HepG2 (cell line): ENCODE data around the gene ST8SIA3. TPM values are rescaled to one million over a fixed set of nuclear protein-coding genes. Genes with fewer than 3 reads are reported as not detected.

ENCODE experiments used
- CBX1 ChIP-seq: IDR thresholded peaks from one replicate; pipeline ENCODE4 v1.6.1; 2016; ENCODE audit warnings: antibody characterized with exemption, low read depth
- GATAD2A ChIP-seq: IDR thresholded peaks from 2 replicates; pipeline ENCODE4 v1.6.1; 2016
- ISX ChIP-seq: sonication (generic); formaldehyde crosslinking; conservative IDR thresholded peaks from 2 replicates; pipeline ENCODE4 v1.5.0; 2020; ENCODE audit warnings: missing genetic modification reagents
- NFE2 ChIP-seq: sonication (generic); formaldehyde crosslinking; IDR thresholded peaks from 2 replicates; pipeline ENCODE4 v1.4.0; 2020; ENCODE audit warnings: missing genetic modification reagents
- RBFOX2 ChIP-seq: fragments of 200-400 bp; formaldehyde crosslinking; IDR thresholded peaks from 2 replicates; pipeline ENCODE4 v1.6.1; 2017; ENCODE audit warnings: low read depth, mild to moderate bottlenecking, low read length
- SIN3B ChIP-seq: fragments of 150-350 bp; IDR thresholded peaks from 2 replicates; pipeline ENCODE4 v1.6.1; 2014; ENCODE audit warnings: low read length
- SOX6 ChIP-seq, 2 experiments: fragments of 450-650 bp in 1 of 2; sonication (generic) in 1 of 2; formaldehyde crosslinking in 1 of 2; IDR thresholded peaks; 2 replicates each; pipeline versions ENCODE4 v1.4.0 to v1.6.1; 2017 to 2020; ENCODE audit warnings: antibody characterized with exemption in 1 of 2, mild to moderate bottlenecking in 1 of 2, missing genetic modification reagents in 1 of 2
- TBL1XR1 ChIP-seq: fragments of 150-350 bp; IDR thresholded peaks from 2 replicates; pipeline ENCODE4 v1.6.1; 2014; ENCODE audit warnings: borderline replicate concordance, low read length; ENCODE audit not compliant: partially characterized antibody
- TEAD3 ChIP-seq: optimal IDR thresholded peaks from 2 replicates; pipeline ENCODE3; 2016; ENCODE audit warnings: borderline replicate concordance
- ZNF160 ChIP-seq: sonication (generic); formaldehyde crosslinking; IDR thresholded peaks from 2 replicates; pipeline ENCODE4 v1.8.0; 2022; ENCODE audit warnings: mild to moderate bottlenecking, inconsistent platforms, missing genetic modification reagents
- ZNF839 ChIP-seq: sonication (generic); formaldehyde crosslinking; IDR thresholded peaks from 2 replicates; pipeline ENCODE4 v1.4.0; 2020; ENCODE audit warnings: missing genetic modification reagents, mild to moderate bottlenecking, borderline replicate concordance
- polyA plus RNA-seq, 8 experiments: library from polyadenylated mRNA; depleted of rRNA in 3 of 8; stranded (reverse) in 7 of 8; unstranded in 1 of 8; fragments of >200 nt; fragmentation: Illumina TruSeq in 4 of 8; extraction: Trizol in 4 of 8; gene quantifications; 2 replicates each; pipeline versions ENCODE4 v1.2.1 to v1.2.3, GENCODE V29; 2011 to 2016; ENCODE audit warnings: low read depth in 4 of 8, missing spikeins in 1 of 8, mixed read lengths in 1 of 8; ENCODE audit not compliant: insufficient read depth in 1 of 8
- total RNA-seq, 5 experiments: library from RNA; depleted of rRNA; stranded (reverse); fragments of >200 nt; fragmentation: Illumina TruSeq; extraction: Trizol; gene quantifications; 2 replicates each; pipeline ENCODE4 v1.2.3, GENCODE V29; 2016; ENCODE audit warnings: low read depth in 1 of 5
- TF ChIP-seq, protein P1 (sequence below): sonication (generic); formaldehyde crosslinking; IDR thresholded peaks from 2 replicates; pipeline ENCODE4 v1.4.0; 2020; ENCODE audit warnings: missing genetic modification reagents, borderline replicate concordance
- TF ChIP-seq, protein P2 (sequence below): sonication (generic); formaldehyde crosslinking; IDR thresholded peaks from 2 replicates; pipeline ENCODE4 v1.5.0; 2020; ENCODE audit warnings: missing genetic modification reagents
- TF ChIP-seq, protein P3 (sequence below), 2 experiments: sonication (generic) in 1 of 2; formaldehyde crosslinking in 1 of 2; IDR thresholded peaks; 2 replicates each; pipeline versions ENCODE4 v1.5.1 to v1.6.1; 2011 to 2020; ENCODE audit warnings: borderline replicate concordance in 1 of 2, low read depth in 1 of 2, low read length in 1 of 2, mild to moderate bottlenecking in 1 of 2, missing genetic modification reagents in 1 of 2, moderate library complexity in 1 of 2
- TF ChIP-seq, protein P4 (sequence below): sonication (generic); formaldehyde crosslinking; IDR thresholded peaks from 2 replicates; pipeline ENCODE4 v1.4.0; 2020; ENCODE audit warnings: missing genetic modification reagents
- TF ChIP-seq, protein P5 (sequence below): sonication (generic); formaldehyde crosslinking; IDR thresholded peaks from 2 replicates; pipeline ENCODE4 v1.4.0; 2020; ENCODE audit warnings: mild to moderate bottlenecking, missing genetic modification reagents
- TF ChIP-seq, protein P6 (sequence below): sonication (generic); formaldehyde crosslinking; IDR thresholded peaks from 2 replicates; pipeline ENCODE4 v1.5.0; 2020; ENCODE audit warnings: missing genetic modification reagents, mild to moderate bottlenecking, borderline replicate concordance

Gene ST8SIA3
- total and polyA plus RNA-seq, 2 of the 13 experiments (the other 11 are each of a cell fraction or from before 2014, with no cell fraction given), result not detected

DNA sequence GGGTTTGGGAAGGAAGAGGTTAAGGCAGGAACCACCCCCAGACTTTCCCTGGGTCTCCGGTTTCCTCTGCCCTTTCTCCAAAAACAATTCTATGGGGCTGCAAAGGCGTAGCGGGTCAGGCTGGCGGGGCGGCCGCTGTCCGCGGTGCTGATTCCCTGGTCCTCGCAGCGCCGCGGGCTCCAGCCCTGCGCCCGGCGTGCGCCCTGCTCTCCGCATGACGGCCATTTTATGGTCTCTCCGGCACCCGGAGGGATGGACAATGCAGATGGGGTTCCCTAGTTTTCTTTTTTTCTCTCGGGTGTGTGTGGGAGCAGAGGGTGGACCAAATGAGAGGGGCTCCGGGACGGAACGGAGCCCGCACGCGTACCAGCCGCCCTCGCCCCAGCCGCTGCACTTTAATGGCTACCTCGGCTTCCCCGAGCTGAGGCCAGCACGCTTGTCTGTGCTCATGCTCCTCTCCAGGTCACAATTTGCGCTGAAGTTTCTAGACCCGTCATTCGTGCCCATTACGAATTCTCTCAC, 1.6 kb downstream of the ST8SIA3 start (continued):
- TF ChIP-seq, protein P1, sequence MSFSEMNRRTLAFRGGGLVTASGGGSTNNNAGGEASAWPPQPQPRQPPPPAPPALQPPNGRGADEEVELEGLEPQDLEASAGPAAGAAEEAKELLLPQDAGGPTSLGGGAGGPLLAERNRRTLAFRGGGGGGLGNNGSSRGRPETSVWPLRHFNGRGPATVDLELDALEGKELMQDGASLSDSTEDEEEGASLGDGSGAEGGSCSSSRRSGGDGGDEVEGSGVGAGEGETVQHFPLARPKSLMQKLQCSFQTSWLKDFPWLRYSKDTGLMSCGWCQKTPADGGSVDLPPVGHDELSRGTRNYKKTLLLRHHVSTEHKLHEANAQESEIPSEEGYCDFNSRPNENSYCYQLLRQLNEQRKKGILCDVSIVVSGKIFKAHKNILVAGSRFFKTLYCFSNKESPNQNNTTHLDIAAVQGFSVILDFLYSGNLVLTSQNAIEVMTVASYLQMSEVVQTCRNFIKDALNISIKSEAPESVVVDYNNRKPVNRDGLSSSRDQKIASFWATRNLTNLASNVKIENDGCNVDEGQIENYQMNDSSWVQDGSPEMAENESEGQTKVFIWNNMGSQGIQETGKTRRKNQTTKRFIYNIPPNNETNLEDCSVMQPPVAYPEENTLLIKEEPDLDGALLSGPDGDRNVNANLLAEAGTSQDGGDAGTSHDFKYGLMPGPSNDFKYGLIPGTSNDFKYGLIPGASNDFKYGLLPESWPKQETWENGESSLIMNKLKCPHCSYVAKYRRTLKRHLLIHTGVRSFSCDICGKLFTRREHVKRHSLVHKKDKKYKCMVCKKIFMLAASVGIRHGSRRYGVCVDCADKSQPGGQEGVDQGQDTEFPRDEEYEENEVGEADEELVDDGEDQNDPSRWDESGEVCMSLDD (CRISPR knock-in tag), result 0 out of 2 replicates have a peak, but pooled peaks have one; percentile 37
- TF ChIP-seq, protein P2, sequence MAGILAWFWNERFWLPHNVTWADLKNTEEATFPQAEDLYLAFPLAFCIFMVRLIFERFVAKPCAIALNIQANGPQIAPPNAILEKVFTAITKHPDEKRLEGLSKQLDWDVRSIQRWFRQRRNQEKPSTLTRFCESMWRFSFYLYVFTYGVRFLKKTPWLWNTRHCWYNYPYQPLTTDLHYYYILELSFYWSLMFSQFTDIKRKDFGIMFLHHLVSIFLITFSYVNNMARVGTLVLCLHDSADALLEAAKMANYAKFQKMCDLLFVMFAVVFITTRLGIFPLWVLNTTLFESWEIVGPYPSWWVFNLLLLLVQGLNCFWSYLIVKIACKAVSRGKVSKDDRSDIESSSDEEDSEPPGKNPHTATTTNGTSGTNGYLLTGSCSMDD (CRISPR knock-in tag), result no peak
- TF ChIP-seq SIN3B (no peak), CBX1 (no peak), ZNF160 (CRISPR knock-in tag) (0 out of 2 replicates have a peak, but pooled peaks have one; percentile 58), TBL1XR1 (no peak), RBFOX2 (no peak), NFE2 (CRISPR knock-in tag) (no peak), GATAD2A (CRISPR knock-in tag) (no peak), SOX6 (IDR thresholded peaks at IDR 0.05) (no peak), SOX6 (CRISPR knock-in tag; IDR thresholded peaks at IDR 0.05) (no peak), ISX (CRISPR knock-in tag) (0 out of 2 replicates have a peak, but pooled peaks have one; percentile 40), ZNF839 (CRISPR knock-in tag) (no peak), TEAD3 (CRISPR knock-in tag) (peak; percentile 17)
- TF ChIP-seq, protein P3, sequence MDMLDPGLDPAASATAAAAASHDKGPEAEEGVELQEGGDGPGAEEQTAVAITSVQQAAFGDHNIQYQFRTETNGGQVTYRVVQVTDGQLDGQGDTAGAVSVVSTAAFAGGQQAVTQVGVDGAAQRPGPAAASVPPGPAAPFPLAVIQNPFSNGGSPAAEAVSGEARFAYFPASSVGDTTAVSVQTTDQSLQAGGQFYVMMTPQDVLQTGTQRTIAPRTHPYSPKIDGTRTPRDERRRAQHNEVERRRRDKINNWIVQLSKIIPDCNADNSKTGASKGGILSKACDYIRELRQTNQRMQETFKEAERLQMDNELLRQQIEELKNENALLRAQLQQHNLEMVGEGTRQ (IDR thresholded peaks at IDR 0.05; ENCODE audit: low read depth, low read length), result no peak
- TF ChIP-seq, protein P3 (CRISPR knock-in tag; IDR thresholded peaks at IDR 0.05; ENCODE audit: borderline replicate concordance), result no peak
- TF ChIP-seq, protein P4, sequence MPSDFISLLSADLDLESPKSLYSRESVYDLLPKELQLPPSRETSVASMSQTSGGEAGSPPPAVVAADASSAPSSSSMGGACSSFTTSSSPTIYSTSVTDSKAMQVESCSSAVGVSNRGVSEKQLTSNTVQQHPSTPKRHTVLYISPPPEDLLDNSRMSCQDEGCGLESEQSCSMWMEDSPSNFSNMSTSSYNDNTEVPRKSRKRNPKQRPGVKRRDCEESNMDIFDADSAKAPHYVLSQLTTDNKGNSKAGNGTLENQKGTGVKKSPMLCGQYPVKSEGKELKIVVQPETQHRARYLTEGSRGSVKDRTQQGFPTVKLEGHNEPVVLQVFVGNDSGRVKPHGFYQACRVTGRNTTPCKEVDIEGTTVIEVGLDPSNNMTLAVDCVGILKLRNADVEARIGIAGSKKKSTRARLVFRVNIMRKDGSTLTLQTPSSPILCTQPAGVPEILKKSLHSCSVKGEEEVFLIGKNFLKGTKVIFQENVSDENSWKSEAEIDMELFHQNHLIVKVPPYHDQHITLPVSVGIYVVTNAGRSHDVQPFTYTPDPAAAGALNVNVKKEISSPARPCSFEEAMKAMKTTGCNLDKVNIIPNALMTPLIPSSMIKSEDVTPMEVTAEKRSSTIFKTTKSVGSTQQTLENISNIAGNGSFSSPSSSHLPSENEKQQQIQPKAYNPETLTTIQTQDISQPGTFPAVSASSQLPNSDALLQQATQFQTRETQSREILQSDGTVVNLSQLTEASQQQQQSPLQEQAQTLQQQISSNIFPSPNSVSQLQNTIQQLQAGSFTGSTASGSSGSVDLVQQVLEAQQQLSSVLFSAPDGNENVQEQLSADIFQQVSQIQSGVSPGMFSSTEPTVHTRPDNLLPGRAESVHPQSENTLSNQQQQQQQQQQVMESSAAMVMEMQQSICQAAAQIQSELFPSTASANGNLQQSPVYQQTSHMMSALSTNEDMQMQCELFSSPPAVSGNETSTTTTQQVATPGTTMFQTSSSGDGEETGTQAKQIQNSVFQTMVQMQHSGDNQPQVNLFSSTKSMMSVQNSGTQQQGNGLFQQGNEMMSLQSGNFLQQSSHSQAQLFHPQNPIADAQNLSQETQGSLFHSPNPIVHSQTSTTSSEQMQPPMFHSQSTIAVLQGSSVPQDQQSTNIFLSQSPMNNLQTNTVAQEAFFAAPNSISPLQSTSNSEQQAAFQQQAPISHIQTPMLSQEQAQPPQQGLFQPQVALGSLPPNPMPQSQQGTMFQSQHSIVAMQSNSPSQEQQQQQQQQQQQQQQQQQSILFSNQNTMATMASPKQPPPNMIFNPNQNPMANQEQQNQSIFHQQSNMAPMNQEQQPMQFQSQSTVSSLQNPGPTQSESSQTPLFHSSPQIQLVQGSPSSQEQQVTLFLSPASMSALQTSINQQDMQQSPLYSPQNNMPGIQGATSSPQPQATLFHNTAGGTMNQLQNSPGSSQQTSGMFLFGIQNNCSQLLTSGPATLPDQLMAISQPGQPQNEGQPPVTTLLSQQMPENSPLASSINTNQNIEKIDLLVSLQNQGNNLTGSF (CRISPR knock-in tag), result peak; percentile 87
- TF ChIP-seq, protein P5, sequence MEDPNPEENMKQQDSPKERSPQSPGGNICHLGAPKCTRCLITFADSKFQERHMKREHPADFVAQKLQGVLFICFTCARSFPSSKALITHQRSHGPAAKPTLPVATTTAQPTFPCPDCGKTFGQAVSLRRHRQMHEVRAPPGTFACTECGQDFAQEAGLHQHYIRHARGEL (CRISPR knock-in tag), result no peak
- TF ChIP-seq, protein P6, sequence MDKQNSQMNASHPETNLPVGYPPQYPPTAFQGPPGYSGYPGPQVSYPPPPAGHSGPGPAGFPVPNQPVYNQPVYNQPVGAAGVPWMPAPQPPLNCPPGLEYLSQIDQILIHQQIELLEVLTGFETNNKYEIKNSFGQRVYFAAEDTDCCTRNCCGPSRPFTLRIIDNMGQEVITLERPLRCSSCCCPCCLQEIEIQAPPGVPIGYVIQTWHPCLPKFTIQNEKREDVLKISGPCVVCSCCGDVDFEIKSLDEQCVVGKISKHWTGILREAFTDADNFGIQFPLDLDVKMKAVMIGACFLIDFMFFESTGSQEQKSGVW (CRISPR knock-in tag), result no peak
